ENCODE measurements around the gene MYH14.

DNA sequence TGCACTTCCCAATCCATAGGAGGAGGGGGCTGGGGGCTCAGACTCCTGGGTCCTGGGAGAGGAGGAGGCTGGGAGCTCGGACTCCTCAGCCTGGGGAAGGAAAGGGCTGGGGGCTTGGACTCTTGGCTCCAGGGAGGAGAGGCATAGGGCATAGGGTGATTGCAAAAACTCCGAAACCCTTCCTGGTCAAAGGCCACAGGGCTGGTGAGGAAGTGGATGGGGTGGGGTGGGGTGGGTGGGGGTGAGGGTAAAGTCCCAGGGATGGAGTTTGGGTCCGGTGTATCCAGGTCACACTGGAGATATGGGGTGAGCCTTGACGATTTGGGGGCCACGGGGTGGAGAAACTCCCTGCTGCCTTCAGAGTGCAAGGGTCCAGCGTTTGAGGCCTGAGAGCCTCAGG, 2.8 kb downstream of the MYH14 start:
- TF ChIP-seq, protein P1, sequence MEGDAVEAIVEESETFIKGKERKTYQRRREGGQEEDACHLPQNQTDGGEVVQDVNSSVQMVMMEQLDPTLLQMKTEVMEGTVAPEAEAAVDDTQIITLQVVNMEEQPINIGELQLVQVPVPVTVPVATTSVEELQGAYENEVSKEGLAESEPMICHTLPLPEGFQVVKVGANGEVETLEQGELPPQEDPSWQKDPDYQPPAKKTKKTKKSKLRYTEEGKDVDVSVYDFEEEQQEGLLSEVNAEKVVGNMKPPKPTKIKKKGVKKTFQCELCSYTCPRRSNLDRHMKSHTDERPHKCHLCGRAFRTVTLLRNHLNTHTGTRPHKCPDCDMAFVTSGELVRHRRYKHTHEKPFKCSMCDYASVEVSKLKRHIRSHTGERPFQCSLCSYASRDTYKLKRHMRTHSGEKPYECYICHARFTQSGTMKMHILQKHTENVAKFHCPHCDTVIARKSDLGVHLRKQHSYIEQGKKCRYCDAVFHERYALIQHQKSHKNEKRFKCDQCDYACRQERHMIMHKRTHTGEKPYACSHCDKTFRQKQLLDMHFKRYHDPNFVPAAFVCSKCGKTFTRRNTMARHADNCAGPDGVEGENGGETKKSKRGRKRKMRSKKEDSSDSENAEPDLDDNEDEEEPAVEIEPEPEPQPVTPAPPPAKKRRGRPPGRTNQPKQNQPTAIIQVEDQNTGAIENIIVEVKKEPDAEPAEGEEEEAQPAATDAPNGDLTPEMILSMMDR (IDR thresholded peaks at IDR 0.05; ENCODE audit: poor library complexity, severe bottlenecking), result no peak
- TF ChIP-seq SMC3 (conservative IDR thresholded peaks at IDR 0.05; ENCODE audit: poor library complexity) (no peak), EP300 (conservative IDR thresholded peaks at IDR 0.05; ENCODE audit: poor library complexity, severe bottlenecking) (no peak), EZH2 (IDR thresholded peaks at IDR 0.05; ENCODE audit: borderline replicate concordance, insufficient read depth, low read length, poor library complexity, severe bottlenecking) (no peak), POLR2AphosphoS5 (IDR thresholded peaks at IDR 0.05) (no peak), TAF1 (IDR thresholded peaks at IDR 0.05; ENCODE audit: low read depth) (no peak), MXI1 (conservative IDR thresholded peaks at IDR 0.05; ENCODE audit: poor library complexity, severe bottlenecking) (no peak), RAD21 (conservative IDR thresholded peaks at IDR 0.05) (no peak)
- TF ChIP-seq, protein P2, sequence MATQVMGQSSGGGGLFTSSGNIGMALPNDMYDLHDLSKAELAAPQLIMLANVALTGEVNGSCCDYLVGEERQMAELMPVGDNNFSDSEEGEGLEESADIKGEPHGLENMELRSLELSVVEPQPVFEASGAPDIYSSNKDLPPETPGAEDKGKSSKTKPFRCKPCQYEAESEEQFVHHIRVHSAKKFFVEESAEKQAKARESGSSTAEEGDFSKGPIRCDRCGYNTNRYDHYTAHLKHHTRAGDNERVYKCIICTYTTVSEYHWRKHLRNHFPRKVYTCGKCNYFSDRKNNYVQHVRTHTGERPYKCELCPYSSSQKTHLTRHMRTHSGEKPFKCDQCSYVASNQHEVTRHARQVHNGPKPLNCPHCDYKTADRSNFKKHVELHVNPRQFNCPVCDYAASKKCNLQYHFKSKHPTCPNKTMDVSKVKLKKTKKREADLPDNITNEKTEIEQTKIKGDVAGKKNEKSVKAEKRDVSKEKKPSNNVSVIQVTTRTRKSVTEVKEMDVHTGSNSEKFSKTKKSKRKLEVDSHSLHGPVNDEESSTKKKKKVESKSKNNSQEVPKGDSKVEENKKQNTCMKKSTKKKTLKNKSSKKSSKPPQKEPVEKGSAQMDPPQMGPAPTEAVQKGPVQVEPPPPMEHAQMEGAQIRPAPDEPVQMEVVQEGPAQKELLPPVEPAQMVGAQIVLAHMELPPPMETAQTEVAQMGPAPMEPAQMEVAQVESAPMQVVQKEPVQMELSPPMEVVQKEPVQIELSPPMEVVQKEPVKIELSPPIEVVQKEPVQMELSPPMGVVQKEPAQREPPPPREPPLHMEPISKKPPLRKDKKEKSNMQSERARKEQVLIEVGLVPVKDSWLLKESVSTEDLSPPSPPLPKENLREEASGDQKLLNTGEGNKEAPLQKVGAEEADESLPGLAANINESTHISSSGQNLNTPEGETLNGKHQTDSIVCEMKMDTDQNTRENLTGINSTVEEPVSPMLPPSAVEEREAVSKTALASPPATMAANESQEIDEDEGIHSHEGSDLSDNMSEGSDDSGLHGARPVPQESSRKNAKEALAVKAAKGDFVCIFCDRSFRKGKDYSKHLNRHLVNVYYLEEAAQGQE (IDR thresholded peaks at IDR 0.05; ENCODE audit: borderline replicate concordance), result no peak
